Measurements from ENCODE around the gene ADAMTSL2. TPM values are rescaled to one million over a fixed set of nuclear protein-coding genes. Genes with fewer than 3 reads are reported as not detected.

Gene ADAMTSL2
- total and polyA plus RNA-seq, 7 experiments from 2014 or later, result 0.16 to 2.7 (median 0.71) TPM; not detected in 1

DNA sequence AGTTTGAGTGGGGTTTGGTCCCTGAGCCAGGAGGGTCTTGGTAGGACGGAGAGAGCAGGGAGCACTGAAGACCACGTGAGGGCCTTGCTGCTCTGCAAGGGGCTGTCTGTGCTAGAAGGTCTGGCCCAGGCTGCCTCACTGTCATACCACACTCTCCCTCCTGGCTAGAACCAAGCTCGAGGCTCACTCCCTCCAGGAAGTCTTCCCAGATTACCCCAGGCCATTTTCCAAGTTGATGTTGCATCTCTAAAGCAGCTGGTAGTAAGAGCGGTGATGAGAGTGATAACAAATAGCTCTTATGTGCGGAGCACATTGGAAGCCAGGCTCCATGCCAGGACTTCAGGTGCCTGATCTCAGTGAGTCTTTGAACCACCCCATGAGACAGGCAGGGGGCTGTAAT is 16.3 kb upstream of the ADAMTSL2 start:
- POLR2A ChIA-PET, result no interaction called here
- H3K4me3 Mint-ChIP-seq, result no peak overlapping the region
- no peaks in the 10 kb centered on the region for H3K27me3 ChIP-seq (ENCODE audit: control insufficient read depth in 2 of 2, insufficient read depth in 2 of 2, low read length in 2 of 2)
- no peaks in the 10 kb centered on the region for H3K36me3 Mint-ChIP-seq
- H3K4me1 Mint-ChIP-seq, result peaks cover 0 to 4% (median 0%) of the 10 kb centered on the region in 7 donors
- no peaks in the 10 kb centered on the region for H3K27me3 Mint-ChIP-seq
- no peak overlapping the region for H3K27ac ChIP-seq (ENCODE audit: low read depth, low read length)
- no peaks in the 10 kb centered on the region for H3K9me3 Mint-ChIP-seq
- no peak overlapping the region for H3K4me3 ChIP-seq (ENCODE audit: low read length)
- intact Hi-C loops (cut with micrococcal nuclease), result no loop called here
- no peaks in the 10 kb centered on the region for H3K9me3 ChIP-seq (ENCODE audit: control insufficient read depth in 2 of 3, low read length in 3 of 3)
- CTCF ChIA-PET, result no interaction called here
- DNase-seq (no peak), ATAC-seq (no peak)
- H3K4me1 ChIP-seq (ENCODE audit: control insufficient read depth in 2 of 2, insufficient read depth in 2 of 2, low read length in 2 of 2), result no peaks in the 10 kb centered on the region
- no peaks in the 10 kb centered on the region for H3K36me3 ChIP-seq (ENCODE audit: control insufficient read depth in 2 of 3, insufficient read depth in 3 of 3, low read length in 3 of 3)
- no peak overlapping the region for H3K27ac Mint-ChIP-seq

DNA sequence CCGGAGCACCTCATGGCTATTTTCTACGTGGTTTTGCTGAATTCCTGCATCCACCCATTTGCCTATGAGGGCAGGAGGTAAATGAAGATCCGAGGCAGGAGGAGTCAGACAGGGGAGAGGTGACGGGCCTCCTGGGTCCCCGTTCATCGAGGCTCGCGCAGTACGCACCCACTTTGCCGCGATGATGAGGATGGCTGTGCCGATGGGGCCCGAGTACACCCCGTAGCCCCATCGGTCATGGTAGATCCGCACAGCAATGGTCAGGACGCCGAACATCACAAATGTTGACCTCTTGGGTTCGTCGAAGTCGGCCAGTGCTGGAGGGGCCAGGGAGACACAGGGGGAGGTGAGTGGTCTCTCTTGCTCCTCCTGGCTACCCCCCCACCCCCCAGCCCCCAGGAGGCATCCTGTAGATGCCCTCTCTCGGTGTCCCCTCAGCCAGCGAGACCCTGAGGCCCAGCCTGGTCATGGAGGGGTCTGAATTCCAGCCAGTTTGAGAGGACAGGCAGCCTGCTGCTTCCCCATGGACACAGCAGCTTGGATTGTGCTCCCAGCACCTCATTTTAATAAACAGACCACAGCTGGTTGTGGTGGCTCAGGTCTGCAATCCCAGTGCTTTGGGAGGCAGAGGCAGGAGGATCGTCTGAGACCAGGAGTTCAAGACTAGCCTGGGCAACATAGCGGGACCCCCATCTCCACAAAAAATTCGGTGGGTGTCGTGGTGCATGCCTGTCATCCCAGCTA is 15.6 kb upstream of the ADAMTSL2 start:
- ChIA-PET POLR2A (no interaction called here), CTCF (no interaction called here)
- H3K27ac Mint-ChIP-seq, result no peak overlapping the region
- Histone ChIP-seq H3K4me1 (ENCODE audit: control insufficient read depth in 2 of 2, insufficient read depth in 2 of 2, low read length in 2 of 2) (no peaks in the 10 kb centered on the region), H3K27ac (ENCODE audit: low read depth, low read length) (no peak overlapping the region), H3K9me3 (ENCODE audit: control insufficient read depth in 2 of 3, low read length in 3 of 3) (no peaks in the 10 kb centered on the region), H3K27me3 (ENCODE audit: control insufficient read depth in 2 of 2, insufficient read depth in 2 of 2, low read length in 2 of 2) (no peaks in the 10 kb centered on the region), H3K36me3 (ENCODE audit: control insufficient read depth in 2 of 3, insufficient read depth in 3 of 3, low read length in 3 of 3) (no peaks in the 10 kb centered on the region), H3K4me3 (ENCODE audit: low read length) (no peak overlapping the region)
- intact Hi-C loops (cut with micrococcal nuclease), result no loop called here
- ATAC-seq, result no peak
- H3K36me3 Mint-ChIP-seq, result no peaks in the 10 kb centered on the region
- H3K27me3 Mint-ChIP-seq, result no peaks in the 10 kb centered on the region
- H3K9me3 Mint-ChIP-seq, result no peaks in the 10 kb centered on the region
- DNase-seq, result no peak
- no peak overlapping the region for H3K4me3 Mint-ChIP-seq
- H3K4me1 Mint-ChIP-seq, result peaks cover 0 to 4% (median 0%) of the 10 kb centered on the region in 7 donors

DNA sequence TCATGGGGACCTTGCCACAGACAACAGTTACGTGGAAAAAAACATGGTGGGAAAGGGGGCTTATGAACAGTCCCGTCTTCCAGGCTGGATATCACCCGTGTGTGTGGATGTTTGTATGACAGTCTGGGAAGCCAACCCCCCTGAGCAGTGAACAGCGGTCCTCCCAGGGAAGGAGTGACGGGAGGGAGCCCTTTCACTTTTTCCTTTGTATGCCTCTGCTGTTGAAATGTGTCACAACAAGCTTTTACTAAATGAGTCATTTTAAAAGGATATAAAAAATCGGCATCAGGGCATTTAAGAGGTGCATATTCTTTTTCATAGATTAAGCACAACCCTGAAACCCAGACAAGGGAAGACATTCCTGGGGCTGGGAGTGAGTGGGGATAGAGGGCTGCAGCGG is 14.8 kb upstream of the ADAMTSL2 start:
- no peaks in the 10 kb centered on the region for H3K27me3 Mint-ChIP-seq
- no peak for DNase-seq
- Histone ChIP-seq H3K36me3 (ENCODE audit: control insufficient read depth in 2 of 3, insufficient read depth in 3 of 3, low read length in 3 of 3) (no peaks in the 10 kb centered on the region), H3K27me3 (ENCODE audit: control insufficient read depth in 2 of 2, insufficient read depth in 2 of 2, low read length in 2 of 2) (no peaks in the 10 kb centered on the region), H3K4me3 (ENCODE audit: low read length) (no peak overlapping the region), H3K27ac (ENCODE audit: low read depth, low read length) (no peak overlapping the region), H3K9me3 (ENCODE audit: control insufficient read depth in 2 of 3, low read length in 3 of 3) (no peaks in the 10 kb centered on the region), H3K4me1 (ENCODE audit: control insufficient read depth in 2 of 2, insufficient read depth in 2 of 2, low read length in 2 of 2) (no peaks in the 10 kb centered on the region)
- ChIA-PET POLR2A (no interaction called here), CTCF (no interaction called here)
- no peak overlapping the region for H3K4me3 Mint-ChIP-seq
- H3K4me1 Mint-ChIP-seq, result peaks cover 0 to 4% (median 0%) of the 10 kb centered on the region in 7 donors
- intact Hi-C loops (cut with micrococcal nuclease), result no loop called here
- no peaks in the 10 kb centered on the region for H3K36me3 Mint-ChIP-seq
- no peak for ATAC-seq
- H3K9me3 Mint-ChIP-seq, result no peaks in the 10 kb centered on the region
- H3K27ac Mint-ChIP-seq, result no peak overlapping the region

DNA sequence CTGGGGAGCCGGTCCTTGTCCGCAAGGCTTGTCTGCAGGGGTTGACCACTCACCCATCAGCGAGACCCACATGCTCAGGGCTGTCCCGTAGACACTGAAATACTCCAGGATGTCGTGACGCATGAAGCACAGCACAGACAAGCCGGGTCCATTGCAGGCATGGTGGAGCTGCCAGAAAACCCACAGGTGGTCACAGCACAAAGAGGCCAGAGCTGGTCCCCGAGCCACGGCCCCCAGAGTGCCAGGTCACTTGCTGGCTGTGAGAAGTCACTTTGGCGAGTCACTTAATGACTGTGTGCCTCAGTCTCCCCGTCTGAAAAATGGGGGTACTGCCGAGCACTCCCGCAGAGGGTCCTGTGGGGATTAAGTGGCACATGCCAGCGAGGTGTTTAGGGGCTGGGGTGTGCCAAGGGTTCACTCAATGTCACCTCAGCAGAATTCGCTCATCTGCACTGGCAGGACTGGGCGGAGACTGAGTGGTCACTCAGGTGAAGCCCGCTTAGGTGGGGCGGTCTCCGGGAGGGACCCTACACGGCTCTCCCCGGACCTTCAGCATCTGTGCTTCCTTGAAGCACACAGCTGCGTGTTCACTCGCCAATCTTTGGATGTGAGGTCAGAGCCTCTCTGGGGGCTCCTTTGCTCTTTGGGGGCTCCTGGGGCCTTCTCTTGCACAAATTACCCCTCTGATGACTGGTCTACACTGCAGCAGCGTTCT is 14.2 kb upstream of the ADAMTSL2 start:
- Mint-ChIP-seq H3K27me3 (no peaks in the 10 kb centered on the region), H3K27ac (no peak overlapping the region)
- POLR2A ChIA-PET, result no interaction called here

DNA sequence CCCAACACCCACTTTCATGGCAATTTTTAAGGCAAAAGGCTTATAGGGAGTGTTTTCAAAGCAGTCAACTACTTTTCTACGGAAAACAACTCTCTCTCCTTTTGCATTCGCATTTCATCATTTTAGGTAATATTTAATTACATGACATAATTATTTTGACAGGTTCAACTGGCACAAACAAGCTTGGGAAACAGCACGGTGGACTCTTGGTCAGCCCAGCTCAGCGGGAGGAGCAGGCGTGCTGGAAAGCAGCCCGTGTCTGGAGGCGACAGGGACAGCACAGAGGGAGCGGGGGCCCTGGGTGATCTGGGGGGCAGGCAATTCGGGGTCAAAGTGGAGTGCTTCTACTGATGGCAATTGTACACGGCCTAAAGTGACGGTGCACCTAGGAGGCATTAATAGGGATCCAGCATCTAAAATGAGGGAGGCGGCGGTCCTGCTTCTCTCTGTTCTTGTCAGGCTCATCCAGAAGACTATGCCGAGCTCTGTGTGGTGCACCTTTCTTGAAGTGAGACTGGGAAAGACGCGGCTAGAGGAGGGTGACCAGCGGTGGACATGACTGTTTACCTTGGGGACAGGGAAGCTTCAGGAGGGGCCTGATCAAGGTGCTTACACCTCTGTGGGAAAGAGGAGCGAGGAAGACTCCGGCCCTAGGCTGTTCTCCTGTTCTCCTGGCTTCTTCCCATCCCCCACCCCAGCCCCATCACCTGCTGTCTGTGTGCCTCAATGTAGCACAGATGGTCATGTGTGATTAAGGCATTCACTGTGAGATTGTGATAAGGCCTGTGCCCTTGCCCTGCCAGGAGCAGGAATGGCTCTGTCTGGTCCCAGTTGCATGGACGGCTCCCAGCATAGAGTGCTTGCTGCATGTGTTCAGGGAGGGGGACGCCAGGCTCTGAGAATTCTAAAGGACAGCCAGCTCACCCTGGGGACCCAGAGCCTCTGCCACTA is 13.1 kb upstream of the ADAMTSL2 start:
- no peak for ATAC-seq
- Mint-ChIP-seq H3K36me3 (no peaks in the 10 kb centered on the region), H3K27me3 (no peaks in the 10 kb centered on the region), H3K9me3 (no peaks in the 10 kb centered on the region), H3K27ac (no peak overlapping the region), H3K4me3 (no peak overlapping the region), H3K4me1 (peaks cover 0 to 9% (median 3%) of the 10 kb centered on the region in 7 donors)
- intact Hi-C loops (cut with micrococcal nuclease), result no loop called here
- Histone ChIP-seq H3K27ac (ENCODE audit: low read depth, low read length) (no peak overlapping the region), H3K36me3 (ENCODE audit: control insufficient read depth in 2 of 3, insufficient read depth in 3 of 3, low read length in 3 of 3) (no peaks in the 10 kb centered on the region), H3K27me3 (ENCODE audit: control insufficient read depth in 2 of 2, insufficient read depth in 2 of 2, low read length in 2 of 2) (no peaks in the 10 kb centered on the region), H3K4me1 (ENCODE audit: control insufficient read depth in 2 of 2, insufficient read depth in 2 of 2, low read length in 2 of 2) (peaks cover 0 to 2% of the 10 kb centered on the region in 2 donors), H3K9me3 (ENCODE audit: control insufficient read depth in 2 of 3, low read length in 3 of 3) (no peaks in the 10 kb centered on the region), H3K4me3 (ENCODE audit: low read length) (no peak overlapping the region)
- POLR2A ChIA-PET, result interaction anchor here (0.6 to 0.7 kb wide), 2 partner anchors 20 to 139 kb away, joined by 3 read pairs; no protein-coding TSS in a partner anchor
- CTCF ChIA-PET, result no interaction called here
- DNase-seq, result no peak

More for the DNA sequence above, 14.2 kb upstream of the ADAMTSL2 start:
- Histone ChIP-seq H3K4me1 (ENCODE audit: control insufficient read depth in 2 of 2, insufficient read depth in 2 of 2, low read length in 2 of 2) (no peaks in the 10 kb centered on the region), H3K27ac (ENCODE audit: low read depth, low read length) (no peak overlapping the region), H3K36me3 (ENCODE audit: control insufficient read depth in 2 of 3, insufficient read depth in 3 of 3, low read length in 3 of 3) (no peaks in the 10 kb centered on the region), H3K4me3 (ENCODE audit: low read length) (no peak overlapping the region), H3K9me3 (ENCODE audit: control insufficient read depth in 2 of 3, low read length in 3 of 3) (no peaks in the 10 kb centered on the region), H3K27me3 (ENCODE audit: control insufficient read depth in 2 of 2, insufficient read depth in 2 of 2, low read length in 2 of 2) (no peaks in the 10 kb centered on the region)
- H3K36me3 Mint-ChIP-seq, result no peaks in the 10 kb centered on the region
- no peak overlapping the region for H3K4me3 Mint-ChIP-seq
- H3K4me1 Mint-ChIP-seq, result peaks cover 0 to 2% (median 0%) of the 10 kb centered on the region in 7 donors
- ATAC-seq, result no peak
- intact Hi-C loops (cut with micrococcal nuclease), result no loop called here
- CTCF ChIA-PET, result no interaction called here
- no peak for DNase-seq
- H3K9me3 Mint-ChIP-seq, result no peaks in the 10 kb centered on the region

DNA sequence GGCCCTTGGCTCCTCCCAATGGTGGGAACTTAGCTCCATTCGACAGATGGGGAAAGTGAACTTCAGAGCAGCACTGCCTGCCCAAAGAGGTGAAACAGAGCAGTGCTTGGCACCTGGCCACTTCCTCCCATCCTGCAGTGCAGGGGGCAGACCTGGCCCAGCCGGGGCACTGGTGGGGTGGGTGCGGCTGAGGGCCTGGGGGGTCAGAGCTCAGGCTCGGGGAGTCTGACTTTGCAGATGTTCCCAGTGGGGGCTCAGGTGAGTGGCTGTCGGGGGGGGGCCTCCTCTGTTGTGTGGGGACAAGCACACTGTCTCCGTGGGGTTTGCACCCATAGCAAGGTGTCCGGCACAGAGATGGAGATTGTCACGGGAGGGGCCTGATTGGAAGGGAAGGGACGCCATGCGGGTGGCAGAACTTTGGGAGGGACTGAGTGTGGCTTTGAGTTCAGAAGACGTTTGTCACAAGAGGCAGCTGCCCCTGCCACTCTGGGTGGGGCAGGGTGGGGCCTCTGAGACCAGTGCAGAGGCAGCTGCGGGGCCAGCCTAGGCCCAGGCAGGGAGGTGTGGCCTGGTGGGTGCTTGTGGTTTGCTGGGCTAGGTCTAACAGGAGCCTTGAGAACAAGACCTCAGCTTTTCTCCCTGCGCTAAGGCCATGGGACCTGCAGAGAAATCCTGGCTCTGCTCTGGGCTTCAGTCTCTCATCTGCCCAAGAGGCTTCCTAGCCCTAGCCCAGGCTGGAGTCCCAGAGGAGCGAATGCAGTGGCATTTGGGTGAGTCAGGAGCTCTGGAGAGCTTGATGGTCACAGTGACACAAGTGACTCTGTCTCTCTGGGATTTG is 12.2 kb upstream of the ADAMTSL2 start:
- no peak overlapping the region for H3K27ac Mint-ChIP-seq
- Histone ChIP-seq H3K27me3 (ENCODE audit: control insufficient read depth in 2 of 2, insufficient read depth in 2 of 2, low read length in 2 of 2) (no peaks in the 10 kb centered on the region), H3K27ac (ENCODE audit: low read depth, low read length) (no peak overlapping the region), H3K9me3 (ENCODE audit: control insufficient read depth in 2 of 3, low read length in 3 of 3) (no peaks in the 10 kb centered on the region), H3K36me3 (ENCODE audit: control insufficient read depth in 2 of 3, insufficient read depth in 3 of 3, low read length in 3 of 3) (no peaks in the 10 kb centered on the region), H3K4me3 (ENCODE audit: low read length) (no peak overlapping the region), H3K4me1 (ENCODE audit: control insufficient read depth in 2 of 2, insufficient read depth in 2 of 2, low read length in 2 of 2) (peaks cover 0 to 7% of the 10 kb centered on the region in 2 donors)
- no peak overlapping the region for H3K4me3 Mint-ChIP-seq
- DNase-seq (no peak), ATAC-seq (no peak)
- peaks cover 0 to 2% (median 0%) of the 10 kb centered on the region in 5 donors for H3K27me3 Mint-ChIP-seq
- no peaks in the 10 kb centered on the region for H3K9me3 Mint-ChIP-seq
- no peaks in the 10 kb centered on the region for H3K36me3 Mint-ChIP-seq
- peaks cover 0 to 18% (median 9%) of the 10 kb centered on the region in 7 donors for H3K4me1 Mint-ChIP-seq
- ChIA-PET POLR2A (interaction anchor here (0.6 to 0.7 kb wide), 2 partner anchors 19 to 138 kb away, joined by 3 read pairs; no protein-coding TSS in a partner anchor), CTCF (interaction anchor here (0.7 kb wide), 1 partner anchor 165 kb away, joined by 4 read pairs; no protein-coding TSS in a partner anchor)
- intact Hi-C loops (cut with micrococcal nuclease), result no loop called here

Data from naive thymus-derived CD4-positive, alpha-beta T cell (primary cell).